Lower leg skin (tissue), 4 donors: ENCODE measurements around the gene BBS7. TPM values are rescaled to one million over a fixed set of nuclear protein-coding genes. Genes with fewer than 3 reads are reported as not detected.

Experiments used
- DNase-seq, 2 donors: peaks; one replicate each; pipeline ENCODE4 v3.0.0-alpha.2; 2019; ENCODE audit warnings: low spot score in 2 of 2
- H3K4me3 ChIP-seq: fragments of 200-600 bp; sonication (generic); 2 replicates; pipeline ENCODE4 v1.5.1; 2017; ENCODE audit warnings: mild to moderate bottlenecking, low read depth; ENCODE audit not compliant: poor library complexity, severe bottlenecking
- CTCF ChIP-seq, 3 donors: fragments of 450-650 bp; IDR thresholded peaks; one replicate each; pipeline ENCODE4 v1.5.1; 2016; ENCODE audit warnings: antibody characterized with exemption in 3 of 3, mild to moderate bottlenecking in 3 of 3, moderate library complexity in 2 of 3
- POLR2A ChIP-seq, 2 donors: fragments of 450-650 bp; IDR thresholded peaks; one replicate each; pipeline ENCODE4 v1.6.1; 2016 to 2017; ENCODE audit warnings: antibody characterized with exemption in 2 of 2, mild to moderate bottlenecking in 1 of 2, moderate library complexity in 1 of 2
- WGBS, 2 donors: methylation state at CpG; one replicate each; pipeline ENCODE4 v1.1.5; 2018; 5-methylcytosine and 5-hydroxymethylcytosine counted together
- intact Hi-C: fragments of 100-400 bp; cut with DNase I; formaldehyde crosslinking; loops from one replicate; pipeline ENCODE4 v1.15.0; 2023; ENCODE audit warnings: low total_unique reads
- total RNA-seq, 4 donors: library from RNA; depleted of rRNA; stranded (reverse); fragments of >200 nt; gene quantifications; one replicate each; pipeline ENCODE4 v1.1.0, GENCODE V29; 2016

BBS7 gene
- 10 to 100 TPM; 11.7 to 19.8 (median 11.9) TPM for total RNA-seq

GRCh38 chr4:121869841-121870822 is at the start of gene BBS7:
TSS of gene BBS7 (minus strand) at chr4:121870474. CDS start at chr4:121870313, 161 bp downstream.
- peak; percentile 97 to 100 for DNase-seq
- peak within 1 kb of the TSS; percentile 65 for H3K4me3 ChIP-seq
- intact Hi-C loops: no loop called here
- 0 to 1% methylated on average over 39 to 42 of the region's 58 CpGs for WGBS, 2 donors
- TF ChIP-seq POLR2A (IDR thresholded peaks at IDR 0.05) (no peak), CTCF (IDR thresholded peaks at IDR 0.05) (no peak)

- no peak overlapping the region for H3K4me3 ChIP-seq
- no peak for DNase-seq
- TF ChIP-seq POLR2A (IDR thresholded peaks at IDR 0.05) (no peak), CTCF (IDR thresholded peaks at IDR 0.05) (no peak)
These were observed 43.4 kb upstream of the BBS7 start for GRCh38 chr4:121913667-121914066.

GRCh38 chr4:121908346-121908745 is 38.1 kb upstream of the BBS7 start:
- no peak for DNase-seq
- H3K4me3 ChIP-seq: no peak overlapping the region
- TF ChIP-seq POLR2A (IDR thresholded peaks at IDR 0.05) (no peak), CTCF (IDR thresholded peaks at IDR 0.05) (no peak)
- intact Hi-C loops: no loop called here
- WGBS, 2 donors: 92 to 97% methylated on average over 1 of the region's 1 CpG

More at GRCh38 chr4:121913667-121914066, 43.4 kb upstream of the BBS7 start:
- intact Hi-C loops: no loop called here
- 78 to 84% methylated on average over 2 of the region's 2 CpGs for WGBS, 2 donors

- peak in 1 of 2 donors; percentile 25 for DNase-seq
- TF ChIP-seq POLR2A (IDR thresholded peaks at IDR 0.05) (no peak), CTCF (IDR thresholded peaks at IDR 0.05) (no peak)
- WGBS, 2 donors: 57 to 61% methylated on average over 4 of the region's 4 CpGs
- intact Hi-C loops: no loop called here
- H3K4me3 ChIP-seq: no peak overlapping the region
These were observed 30.1 kb upstream of the BBS7 start for GRCh38 chr4:121900132-121900983.

- DNase-seq: no peak
- no peak for TF ChIP-seq CTCF (IDR thresholded peaks at IDR 0.05)
- no peak for TF ChIP-seq POLR2A (IDR thresholded peaks at IDR 0.05)
- 31 to 38% methylated on average over 6 of the region's 6 CpGs for WGBS, 2 donors
- H3K4me3 ChIP-seq: no peak overlapping the region
- intact Hi-C loops: no loop called here
These were observed 27.9 kb upstream of the BBS7 start for GRCh38 chr4:121898150-121898549.
